CD4-positive, alpha-beta T cell treated with Interleukin-21 for 1 hour (primary cell): ENCODE data around the gene SSBP2.
A peak's percentile ranks its signal among the peaks of the same experiment; 100 is the strongest.

Experiments used
- DNase-seq: peaks from one replicate; pipeline ENCODE4 v3.0.0-alpha.2; 2020

The SSBP2 gene

DNA sequence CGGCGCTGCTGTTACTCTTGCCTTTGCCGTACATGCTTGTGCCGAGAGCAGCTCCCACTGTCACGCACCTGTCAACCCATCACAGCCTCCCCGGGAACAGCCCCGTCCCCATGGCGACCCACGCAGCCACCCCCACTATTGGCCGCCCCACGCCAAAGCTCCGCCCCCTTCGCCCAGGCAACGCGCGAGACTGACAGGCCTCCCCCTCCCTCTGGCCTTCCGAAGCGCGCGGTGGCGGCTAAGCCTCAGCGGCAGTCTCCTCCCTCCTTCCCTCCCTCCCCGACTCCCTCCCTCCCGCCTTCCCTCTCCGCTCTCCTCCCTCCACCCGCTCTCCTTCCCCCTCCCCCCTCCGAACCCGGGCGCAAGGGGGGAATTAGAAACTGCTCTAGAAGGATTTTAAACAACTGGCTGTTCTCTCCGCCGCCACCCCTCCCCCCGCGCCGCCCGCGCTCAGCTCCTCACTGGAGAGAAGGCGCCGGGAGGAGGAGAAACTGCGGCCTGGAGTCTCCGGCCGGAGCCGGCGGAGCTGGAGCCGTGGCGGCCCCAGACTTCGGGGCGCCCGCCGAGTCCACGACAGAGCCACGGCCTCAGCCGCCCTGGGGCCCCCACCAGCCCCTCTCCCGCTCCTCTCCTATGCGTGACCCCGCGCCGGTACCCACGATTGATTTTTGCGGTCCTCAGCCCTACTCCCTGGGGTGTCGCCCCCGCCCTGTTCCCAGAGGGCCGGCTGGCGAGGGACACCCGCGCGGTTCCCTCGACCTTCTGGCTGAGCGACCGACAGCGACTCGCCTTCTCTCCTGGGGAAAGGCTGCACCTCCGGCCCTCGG lies at the start of gene SSBP2:
Gene SSBP2 (minus strand): TSS at position 89 of the 827 bp plus-strand sequence. CDS start 55 bp downstream, at position 34.
- peak; percentile 99 for DNase-seq

GRCh38 chr5:81795666-81796065 lies 44.8 kb upstream of the SSBP2 start:
- DNase-seq = no peak

DNA sequence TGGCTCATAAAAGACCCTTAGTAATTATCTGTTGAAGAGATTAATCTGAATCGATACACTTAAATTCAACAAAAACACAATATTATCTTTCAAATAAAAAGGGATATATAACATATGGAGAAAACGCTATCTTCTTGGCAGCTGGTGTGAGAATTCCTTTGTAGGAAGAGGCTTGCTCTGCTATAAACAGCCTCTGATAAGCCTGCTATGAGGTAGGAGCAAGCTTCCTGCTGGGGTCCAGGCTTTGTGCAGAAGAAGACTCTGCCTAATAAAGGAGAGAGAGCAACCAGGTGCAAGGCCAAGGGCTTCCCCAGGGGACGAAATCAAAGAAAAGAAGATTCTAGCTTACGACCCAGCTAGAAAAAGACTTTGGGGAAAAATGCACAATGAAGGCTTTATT lies 43.3 kb upstream of the SSBP2 start:
- no peak for DNase-seq

GRCh38 chr5:81790336-81790735 lies 39.4 kb upstream of the SSBP2 start:
- no peak for DNase-seq

GRCh38 chr5:81789033-81789432 lies 38.1 kb upstream of the SSBP2 start:
- DNase-seq = no peak

DNA sequence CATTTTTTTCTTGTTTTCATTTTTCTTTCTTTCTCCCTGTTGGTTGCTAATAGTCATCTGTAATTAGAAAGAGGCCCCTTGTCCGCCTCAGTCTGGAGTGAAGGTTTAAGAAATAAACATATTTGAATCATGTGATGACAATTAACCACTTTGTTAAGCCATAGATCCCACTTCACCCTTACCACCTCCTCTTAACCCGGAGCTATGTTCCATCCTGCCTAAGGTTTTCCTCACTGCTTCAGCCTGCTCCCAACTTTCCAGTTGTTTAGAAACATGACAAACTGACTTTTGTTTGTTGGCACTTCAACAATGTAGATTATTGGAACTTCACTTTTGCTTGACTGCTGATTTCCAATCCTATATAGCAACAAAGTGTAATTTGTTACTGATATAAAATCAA lies 37.4 kb upstream of the SSBP2 start:
- no peak for DNase-seq

DNA sequence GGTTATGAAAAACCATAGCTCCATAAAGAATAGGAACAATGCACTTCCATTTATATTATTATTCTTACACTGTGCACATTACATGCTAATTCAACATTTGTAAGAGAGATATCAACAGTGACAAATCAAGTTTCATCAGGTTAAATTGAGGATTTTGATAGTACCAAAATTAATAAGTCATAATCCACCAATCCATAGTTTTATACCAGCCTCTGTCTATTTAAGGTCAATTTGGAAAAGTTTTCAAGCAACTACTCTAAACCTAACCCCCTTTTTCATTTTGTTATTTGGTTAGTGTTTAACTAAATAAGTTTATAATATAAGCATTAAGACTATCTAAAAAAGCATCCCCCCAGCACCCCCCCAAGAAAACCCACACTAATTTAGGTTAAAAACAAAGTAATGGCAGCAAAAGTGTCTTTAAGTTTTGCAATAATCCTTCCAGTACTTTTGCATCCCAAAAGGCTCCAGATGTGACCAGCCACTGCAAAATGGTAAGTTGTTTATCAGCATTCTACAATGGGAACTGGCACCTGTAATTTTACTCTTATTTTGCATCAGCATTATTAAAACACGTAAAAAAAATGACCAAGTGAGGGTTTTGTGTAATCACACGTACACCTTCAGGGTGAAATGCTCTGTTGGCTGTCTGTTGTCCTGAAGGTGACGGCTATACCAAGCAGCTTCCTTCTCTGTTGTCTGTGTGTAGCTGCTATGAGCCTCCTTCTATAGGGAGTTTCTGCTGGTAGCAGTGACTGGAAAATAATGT lies 36.8 kb upstream of the SSBP2 start:
- DNase-seq = no peak

DNA sequence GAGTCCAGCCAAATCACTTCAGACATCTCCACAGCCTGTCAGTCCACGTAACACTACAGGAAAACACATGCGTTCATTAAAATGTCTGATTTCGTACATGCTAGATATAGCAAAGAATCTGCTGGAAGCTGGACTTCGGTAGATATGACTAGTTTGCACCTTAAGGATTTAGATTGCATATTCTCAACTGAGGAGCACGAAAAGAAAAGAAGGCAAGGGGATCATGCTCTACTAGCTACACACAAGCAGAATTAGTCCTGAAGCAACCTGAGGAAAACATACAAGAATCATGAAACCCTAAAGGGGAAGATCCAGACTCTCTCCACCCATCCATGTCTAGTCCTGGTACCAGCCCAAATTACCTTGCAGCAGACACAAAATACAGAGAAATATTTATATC lies 36.1 kb upstream of the SSBP2 start:
- no peak for DNase-seq

GRCh38 chr5:81786496-81786895 lies 35.6 kb upstream of the SSBP2 start:
- no peak for DNase-seq

GRCh38 chr5:81785322-81785721 lies 34.4 kb upstream of the SSBP2 start:
- no peak for DNase-seq

DNA sequence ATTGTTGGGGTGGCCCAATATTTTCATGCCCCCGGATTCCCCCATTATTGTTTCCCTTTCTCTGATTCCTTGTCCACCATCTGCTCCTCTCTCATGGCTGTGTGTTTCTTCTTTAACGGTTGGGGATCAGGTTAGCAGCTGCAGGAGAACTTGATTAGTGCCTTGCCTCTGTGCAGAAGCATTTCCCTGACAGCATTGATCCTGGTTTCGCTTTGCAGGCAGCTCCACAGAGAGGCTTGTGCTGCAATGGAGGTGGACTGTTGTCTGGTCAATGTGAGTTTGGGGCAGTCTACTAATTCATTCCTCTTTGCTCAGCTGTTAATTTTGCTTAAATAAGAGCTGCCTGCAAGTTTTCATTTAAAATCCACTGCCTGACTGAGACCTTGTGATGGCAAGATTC lies 32.5 kb upstream of the SSBP2 start:
- DNase-seq = no peak

- no peak for DNase-seq
Observed at GRCh38 chr5:81782811-81783210, 31.9 kb upstream of the SSBP2 start.

DNA sequence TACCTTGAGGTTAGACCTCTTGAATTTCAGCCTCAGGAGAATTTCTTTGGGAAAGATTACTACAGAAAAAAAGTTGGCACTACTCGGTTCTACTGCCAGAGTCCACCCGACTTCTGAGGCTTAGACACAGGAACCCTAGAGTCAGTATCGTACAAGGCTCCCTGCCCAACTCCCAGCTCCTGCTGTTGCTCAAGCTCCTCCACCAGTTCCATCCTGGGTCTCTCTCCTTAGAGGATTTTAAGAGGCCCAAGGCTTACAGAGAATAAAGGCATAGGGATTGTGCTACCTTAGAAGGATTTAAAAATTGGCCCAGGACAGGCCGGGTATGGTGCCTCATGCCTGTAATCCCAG lies 29.0 kb upstream of the SSBP2 start:
- DNase-seq = no peak

- DNase-seq = peak; percentile 49
Observed at GRCh38 chr5:81779125-81779915, 28.4 kb upstream of the SSBP2 start.

DNA sequence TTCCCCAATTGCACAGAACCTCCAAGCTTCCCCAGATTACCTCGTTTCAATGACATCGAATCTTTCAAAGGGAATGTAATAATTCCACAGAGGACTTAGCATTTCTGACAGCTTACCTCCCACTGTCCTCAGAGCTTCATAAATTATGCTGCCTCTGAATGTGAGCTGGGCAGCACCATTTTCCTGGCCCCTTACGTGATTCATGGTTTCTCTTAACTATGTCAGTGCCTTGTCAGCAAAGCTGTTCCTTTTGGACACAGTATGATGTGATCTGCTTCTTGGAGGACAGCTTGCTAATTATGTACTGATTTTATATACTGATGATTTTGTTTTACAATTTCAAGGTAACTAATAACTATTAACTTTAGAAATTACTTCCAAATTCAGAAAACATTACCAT lies 27.7 kb upstream of the SSBP2 start:
- no peak for DNase-seq

DNA sequence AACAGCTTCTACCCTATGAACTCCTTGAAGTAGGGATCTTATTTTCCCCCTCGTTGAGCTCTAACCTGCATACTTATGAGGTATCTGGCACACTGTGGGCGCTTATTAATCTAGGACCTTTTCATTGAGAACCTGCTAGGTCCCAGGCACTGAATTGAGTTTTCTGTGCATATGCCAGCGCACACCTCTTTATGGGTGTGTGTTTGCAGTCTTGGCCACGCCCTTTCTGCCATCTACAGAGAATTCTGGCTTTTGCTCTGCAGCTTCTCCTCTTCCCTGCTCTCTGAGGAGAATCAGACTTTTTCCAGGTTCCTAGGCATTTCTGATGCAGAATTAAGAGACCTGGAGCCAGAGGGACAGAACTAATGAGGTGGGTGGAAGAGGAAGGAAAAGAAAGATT lies 25.4 kb upstream of the SSBP2 start:
- DNase-seq = no peak

- no peak for DNase-seq
Observed at GRCh38 chr5:81774374-81774773, 23.5 kb upstream of the SSBP2 start.

- no peak for DNase-seq
Observed at GRCh38 chr5:81773574-81773973, 22.7 kb upstream of the SSBP2 start.

DNA sequence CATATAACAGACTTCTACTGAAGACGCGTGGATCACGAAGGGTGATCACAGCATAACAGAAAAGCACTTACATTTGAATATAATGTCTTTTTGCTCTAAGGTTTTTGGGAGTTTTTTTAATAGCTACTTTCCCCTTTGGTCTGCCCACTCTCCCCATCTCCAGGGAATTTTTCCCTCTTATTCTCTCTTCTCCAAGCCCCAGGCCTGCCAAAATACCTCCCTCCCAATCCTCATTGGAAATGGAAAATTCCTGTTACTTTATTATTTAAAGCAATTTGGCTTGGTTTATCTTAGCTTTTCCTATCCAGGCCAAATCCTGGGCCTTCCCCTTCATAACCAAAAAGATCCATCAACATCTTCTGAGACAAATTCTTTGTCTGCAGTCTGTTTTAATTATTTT lies 22.3 kb upstream of the SSBP2 start:
- DNase-seq = no peak

GRCh38 chr5:81772488-81772887 lies 21.6 kb upstream of the SSBP2 start:
- DNase-seq = no peak

GRCh38 chr5:81768935-81769452 lies 18.1 kb upstream of the SSBP2 start:
- DNase-seq = no peak

DNA sequence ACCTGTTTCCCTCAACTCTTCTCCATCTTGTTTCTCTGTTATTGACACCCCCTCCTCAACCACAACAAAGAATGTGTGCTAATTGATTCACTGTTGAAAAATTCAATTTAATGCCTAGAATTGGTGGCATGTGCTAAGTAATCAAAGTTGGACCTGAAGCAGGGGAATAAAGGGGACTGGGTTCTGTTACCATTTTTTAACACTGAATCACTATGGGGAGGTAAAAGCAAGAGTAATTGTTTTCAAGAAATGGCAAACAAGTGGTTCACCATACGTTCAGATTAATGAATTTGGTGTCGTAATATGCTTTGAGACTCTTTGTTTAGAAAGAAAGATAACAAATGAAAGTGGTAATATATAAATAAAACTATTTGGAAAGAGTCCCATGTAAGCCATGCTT lies 17.0 kb upstream of the SSBP2 start:
- DNase-seq = no peak

- DNase-seq = no peak
Observed at GRCh38 chr5:81767097-81767496, 16.2 kb upstream of the SSBP2 start.
